Thyroid gland (tissue), 4 donors: ENCODE measurements around the gene ESR1. TPM values are rescaled to one million over a fixed set of nuclear protein-coding genes. Genes with fewer than 3 reads are reported as not detected.

Experiments
- DNase-seq, 2 donors: peaks; one replicate each; pipeline ENCODE4 v3.0.0-alpha.2; 2019
- H3K27ac ChIP-seq, 3 donors: fragments of 200-600 bp; sonication (generic); 1 replicate in 2 of 3; 2 replicates in 1 of 3; pipeline ENCODE4 v1.5.1; 2016 to 2019; ENCODE audit warnings: mild to moderate bottlenecking in 1 of 3, moderate library complexity in 1 of 3
- H3K27me3 ChIP-seq: fragments of 200-600 bp; sonication (generic); one replicate; pipeline ENCODE4 v1.5.1; 2019
- H3K36me3 ChIP-seq, 2 donors: fragments of 200-600 bp; sonication (generic); one replicate each; pipeline ENCODE4 v1.5.1; 2016 to 2019
- H3K4me1 ChIP-seq, 2 donors: fragments of 200-600 bp; sonication (generic); one replicate each; pipeline ENCODE4 v1.5.1; 2017 to 2019
- H3K4me3 ChIP-seq, 3 donors: fragments of 200-600 bp; sonication (generic); replicated peaks in 1 of 3; 1 replicate in 2 of 3; 2 replicates in 1 of 3; pipeline ENCODE4 v1.5.1; 2016; ENCODE audit warnings: mild to moderate bottlenecking in 1 of 3
- H3K9me3 ChIP-seq: fragments of 200-600 bp; sonication (generic); one replicate; pipeline ENCODE4 v1.5.1; 2017
- POLR2A ChIP-seq, 2 donors: fragments of 450-650 bp; IDR thresholded peaks; one replicate each; pipeline ENCODE4 v1.6.1; 2017; ENCODE audit warnings: antibody characterized with exemption in 2 of 2, mild to moderate bottlenecking in 2 of 2, moderate library complexity in 1 of 2
- WGBS, 2 donors: methylation state at CpG; one replicate each; pipeline ENCODE4 v1.1.5; 2017; 5-methylcytosine and 5-hydroxymethylcytosine counted together
- intact Hi-C: fragments of 100-400 bp; cut with DNase I; formaldehyde crosslinking; loops from one replicate; pipeline ENCODE4 v1.15.1; 2023
- total RNA-seq, 4 donors: library from RNA; depleted of rRNA; stranded (reverse); fragments of >200 nt; gene quantifications; one replicate each; pipeline ENCODE4 v1.2.3, GENCODE V29; 2016
- TF ChIP-seq, protein P1 (sequence below), 6 experiments: fragments of 200-600 bp in 3 of 6; fragments of 450-650 bp in 3 of 6; sonication (generic) in 3 of 6; IDR thresholded peaks; one replicate each; pipeline ENCODE4 v1.5.1; 2016 to 2019; ENCODE audit warnings: antibody characterized with exemption in 6 of 6, mild to moderate bottlenecking in 2 of 6, inconsistent platforms in 1 of 6, moderate library complexity in 1 of 6

Gene ESR1
- 1 to 10 TPM; 3.2 to 4.7 (median 3.6) TPM for total RNA-seq

DNA sequence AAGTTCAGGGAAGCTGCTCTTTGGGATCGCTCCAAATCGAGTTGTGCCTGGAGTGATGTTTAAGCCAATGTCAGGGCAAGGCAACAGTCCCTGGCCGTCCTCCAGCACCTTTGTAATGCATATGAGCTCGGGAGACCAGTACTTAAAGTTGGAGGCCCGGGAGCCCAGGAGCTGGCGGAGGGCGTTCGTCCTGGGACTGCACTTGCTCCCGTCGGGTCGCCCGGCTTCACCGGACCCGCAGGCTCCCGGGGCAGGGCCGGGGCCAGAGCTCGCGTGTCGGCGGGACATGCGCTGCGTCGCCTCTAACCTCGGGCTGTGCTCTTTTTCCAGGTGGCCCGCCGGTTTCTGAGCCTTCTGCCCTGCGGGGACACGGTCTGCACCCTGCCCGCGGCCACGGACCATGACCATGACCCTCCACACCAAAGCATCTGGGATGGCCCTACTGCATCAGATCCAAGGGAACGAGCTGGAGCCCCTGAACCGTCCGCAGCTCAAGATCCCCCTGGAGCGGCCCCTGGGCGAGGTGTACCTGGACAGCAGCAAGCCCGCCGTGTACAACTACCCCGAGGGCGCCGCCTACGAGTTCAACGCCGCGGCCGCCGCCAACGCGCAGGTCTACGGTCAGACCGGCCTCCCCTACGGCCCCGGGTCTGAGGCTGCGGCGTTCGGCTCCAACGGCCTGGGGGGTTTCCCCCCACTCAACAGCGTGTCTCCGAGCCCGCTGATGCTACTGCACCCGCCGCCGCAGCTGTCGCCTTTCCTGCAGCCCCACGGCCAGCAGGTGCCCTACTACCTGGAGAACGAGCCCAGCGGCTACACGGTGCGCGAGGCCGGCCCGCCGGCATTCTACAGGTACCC lies at the start of gene ESR1:
ESR1 (plus strand) TSS at position 170 of the 858 bp plus-strand sequence; CDS start at position 401, 231 bp downstream.
- Histone ChIP-seq H3K27me3 (no peaks in the 10 kb centered on the region), H3K27ac (peak within 1 kb of the TSS in 2 of 3 donors; percentile 38 to 43), H3K36me3 (no peaks in the 10 kb centered on the region), H3K4me1 (peaks cover 3 to 14% of the 10 kb centered on the region in 2 donors), H3K4me3 (peak within 1 kb of the TSS; percentile 2 to 50 (median 43)), H3K9me3 (no peaks in the 10 kb centered on the region)
- 1% methylated on average over 41 of the region's 73 CpGs; no CpG with 5 or more reads in 1 of the 2 donors for WGBS, 2 donors
- intact Hi-C loops: no loop called here
- no peak for TF ChIP-seq POLR2A (IDR thresholded peaks at IDR 0.05)
- TF ChIP-seq, protein P1, sequence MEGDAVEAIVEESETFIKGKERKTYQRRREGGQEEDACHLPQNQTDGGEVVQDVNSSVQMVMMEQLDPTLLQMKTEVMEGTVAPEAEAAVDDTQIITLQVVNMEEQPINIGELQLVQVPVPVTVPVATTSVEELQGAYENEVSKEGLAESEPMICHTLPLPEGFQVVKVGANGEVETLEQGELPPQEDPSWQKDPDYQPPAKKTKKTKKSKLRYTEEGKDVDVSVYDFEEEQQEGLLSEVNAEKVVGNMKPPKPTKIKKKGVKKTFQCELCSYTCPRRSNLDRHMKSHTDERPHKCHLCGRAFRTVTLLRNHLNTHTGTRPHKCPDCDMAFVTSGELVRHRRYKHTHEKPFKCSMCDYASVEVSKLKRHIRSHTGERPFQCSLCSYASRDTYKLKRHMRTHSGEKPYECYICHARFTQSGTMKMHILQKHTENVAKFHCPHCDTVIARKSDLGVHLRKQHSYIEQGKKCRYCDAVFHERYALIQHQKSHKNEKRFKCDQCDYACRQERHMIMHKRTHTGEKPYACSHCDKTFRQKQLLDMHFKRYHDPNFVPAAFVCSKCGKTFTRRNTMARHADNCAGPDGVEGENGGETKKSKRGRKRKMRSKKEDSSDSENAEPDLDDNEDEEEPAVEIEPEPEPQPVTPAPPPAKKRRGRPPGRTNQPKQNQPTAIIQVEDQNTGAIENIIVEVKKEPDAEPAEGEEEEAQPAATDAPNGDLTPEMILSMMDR (IDR thresholded peaks at IDR 0.05): no peak
- DNase-seq: peak; percentile 47 to 50

DNA sequence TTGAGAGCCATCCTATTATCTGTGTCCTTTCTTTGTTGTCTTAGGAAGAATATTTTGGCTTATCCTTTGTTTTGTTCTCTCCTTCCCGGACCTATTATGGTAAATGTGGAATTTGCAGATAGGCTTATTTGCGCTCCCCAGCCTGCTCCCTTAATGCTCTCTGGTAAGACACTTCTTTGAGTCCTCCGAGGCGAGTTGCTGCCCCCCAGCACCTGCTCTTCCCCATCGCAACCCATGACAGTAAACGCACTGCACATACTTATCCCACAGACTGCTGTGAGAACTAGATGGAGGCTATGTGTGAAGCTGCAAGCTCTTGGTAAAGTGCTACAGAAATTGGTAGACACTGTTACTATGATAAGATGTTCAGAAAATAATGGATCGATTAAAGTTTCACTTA lies 47.0 kb upstream of the ESR1 start:
- Histone ChIP-seq H3K27me3 (no peaks in the 10 kb centered on the region), H3K4me3 (no peak overlapping the region), H3K4me1 (peaks cover 0 to 7% of the 10 kb centered on the region in 2 donors), H3K36me3 (no peaks in the 10 kb centered on the region), H3K9me3 (no peaks in the 10 kb centered on the region), H3K27ac (no peak overlapping the region)
- intact Hi-C loops: loop anchor here (10.0 kb wide), 1 partner anchor 364 kb away; no protein-coding TSS in a partner anchor
- DNase-seq: no peak
- TF ChIP-seq, protein P1 (IDR thresholded peaks at IDR 0.05): no peak
- no peak for TF ChIP-seq POLR2A (IDR thresholded peaks at IDR 0.05)
- 89 to 90% methylated on average over 7 of the region's 7 CpGs for whole genome bisulfite sequencing, 2 donors

DNA sequence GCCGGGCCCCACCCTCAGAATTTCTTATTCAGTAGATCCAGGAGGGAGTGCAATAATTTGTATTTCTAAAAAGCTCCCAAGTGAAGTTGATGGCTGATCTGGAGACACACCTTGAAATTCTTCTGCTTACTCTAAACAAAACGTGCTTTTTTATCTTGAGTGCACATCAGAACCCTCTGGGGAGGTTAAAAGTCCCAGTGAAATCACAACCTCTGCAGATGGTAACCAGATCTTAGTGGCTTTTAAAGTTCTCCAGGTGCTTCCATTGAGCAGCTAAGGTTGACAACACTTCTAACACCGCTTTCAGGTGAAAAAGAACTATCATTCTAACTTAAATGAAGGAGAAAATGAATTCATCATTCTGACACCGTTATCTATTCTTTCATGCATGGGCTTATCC lies 45.6 kb upstream of the ESR1 start:
- H3K4me1 ChIP-seq: peaks cover 0 to 7% of the 10 kb centered on the region in 2 donors
- H3K4me3 ChIP-seq: no peak overlapping the region
- intact Hi-C loops: loop anchor here (10.0 kb wide), 1 partner anchor 363 kb away; no protein-coding TSS in a partner anchor
- DNase-seq: no peak
- no peak for TF ChIP-seq POLR2A (IDR thresholded peaks at IDR 0.05)
- TF ChIP-seq, protein P1 (IDR thresholded peaks at IDR 0.05): no peak
- H3K27ac ChIP-seq: no peak overlapping the region
- 60 to 78% methylated on average over 4 of the region's 4 CpGs for WGBS, 2 donors
- no peaks in the 10 kb centered on the region for H3K9me3 ChIP-seq
- H3K27me3 ChIP-seq: no peaks in the 10 kb centered on the region
- H3K36me3 ChIP-seq: no peaks in the 10 kb centered on the region

DNA sequence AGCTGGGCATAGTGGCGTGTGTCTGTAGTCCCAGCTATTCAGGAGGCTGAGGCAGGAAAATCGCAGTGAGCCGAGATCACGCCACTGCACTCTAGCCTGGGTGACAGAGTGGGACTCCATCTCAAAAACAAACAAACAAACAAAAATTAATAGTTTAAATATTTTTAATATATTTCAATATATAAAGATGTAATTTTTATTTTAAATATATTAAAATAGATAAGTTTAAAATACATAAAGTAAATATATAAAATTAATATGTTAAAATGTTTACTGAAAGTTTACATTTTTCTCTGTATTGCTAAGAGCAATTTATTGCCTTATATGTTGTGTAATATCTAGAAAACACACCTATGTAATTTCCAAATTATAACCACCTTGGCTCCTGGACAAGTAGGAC lies 44.7 kb upstream of the ESR1 start:
- 95 to 97% methylated on average over 4 of the region's 4 CpGs for WGBS, 2 donors
- TF ChIP-seq POLR2A (IDR thresholded peaks at IDR 0.05): no peak
- TF ChIP-seq, protein P1 (IDR thresholded peaks at IDR 0.05): no peak
- Histone ChIP-seq H3K27ac (no peak overlapping the region), H3K9me3 (no peaks in the 10 kb centered on the region), H3K36me3 (no peaks in the 10 kb centered on the region), H3K4me3 (no peak overlapping the region), H3K4me1 (peaks cover 0 to 7% of the 10 kb centered on the region in 2 donors), H3K27me3 (no peaks in the 10 kb centered on the region)
- DNase-seq: no peak
- intact Hi-C loops: loop anchor here (10.0 kb wide), 1 partner anchor 362 kb away; no protein-coding TSS in a partner anchor

DNA sequence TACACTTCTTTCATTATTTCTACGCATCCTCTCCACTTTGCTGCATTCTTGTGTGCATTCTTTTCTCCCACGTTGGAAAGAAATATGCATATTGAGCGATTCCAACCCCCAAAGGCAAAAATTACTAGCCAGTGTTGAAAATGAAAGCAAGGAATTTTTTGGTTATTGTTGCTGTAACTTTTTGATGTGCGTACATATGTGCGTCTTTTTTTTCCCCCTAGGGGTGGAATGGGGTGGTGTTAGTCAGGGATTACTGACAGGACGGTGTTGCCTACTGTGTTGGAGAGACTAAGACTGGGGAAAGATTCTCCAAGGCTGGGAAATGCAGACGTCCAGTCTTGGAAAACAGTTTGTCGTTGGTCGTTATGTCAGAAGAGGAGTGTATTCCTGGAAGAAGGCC lies 44.2 kb upstream of the ESR1 start:
- Histone ChIP-seq H3K36me3 (no peaks in the 10 kb centered on the region), H3K9me3 (no peaks in the 10 kb centered on the region), H3K4me3 (peak overlapping the region in 1 of 3 donors; percentile 7), H3K27ac (peak overlapping the region in 1 of 3 donors; percentile 31), H3K4me1 (peaks cover 0 to 7% of the 10 kb centered on the region in 2 donors), H3K27me3 (no peaks in the 10 kb centered on the region)
- no peak for TF ChIP-seq POLR2A (IDR thresholded peaks at IDR 0.05)
- TF ChIP-seq, protein P1 (IDR thresholded peaks at IDR 0.05): peak in 2 of 6 experiments; percentile 5 to 24
- WGBS, 2 donors: 75 to 77% methylated on average over 9 of the region's 9 CpGs
- intact Hi-C loops: loop anchor here (10.0 kb wide), 1 partner anchor 361 kb away; no protein-coding TSS in a partner anchor
- DNase-seq: no peak
